Vagina (tissue), 1 donor: ENCODE measurements around the gene FRG2. TPM values are rescaled to one million over a fixed set of nuclear protein-coding genes. Genes with fewer than 3 reads are reported as not detected.

Experiments
- small RNA-seq: library from RNA; depleted of rRNA; stranded (forward); fragments of <200 nt; gene quantifications from one replicate; pipeline ENCODE3, GENCODE V24; 2016
- total RNA-seq: library from RNA; depleted of rRNA; stranded (reverse); fragments of >200 nt; gene quantifications from one replicate; pipeline ENCODE4 v1.2.3, GENCODE V29; 2016

The FRG2 gene
- total RNA-seq, 1 donor from 2014 or later = not detected

Small RNAs within 50 kb of the gene (small RNA-seq; reads per million reads assigned to genes)
- gene RNA5SP174 (0.26 reads per million), gene RNA5SP175 (1.0 reads per million, percentile 21 among the genes with 10 or more reads in this experiment)

Other genes with a start within 250 kb of the FRG2 start
- gene FRG1, start 86.4 kb downstream of the FRG2 start, total RNA-seq = 36.1 TPM
- not detected for gene DBET, start 37.2 kb upstream of the FRG2 start, total RNA-seq
- gene DUX4, start 146.5 kb upstream of the FRG2 start, total RNA-seq = not detected